ENCODE results near the gene LSM14A.

The LSM14A gene

DNA sequence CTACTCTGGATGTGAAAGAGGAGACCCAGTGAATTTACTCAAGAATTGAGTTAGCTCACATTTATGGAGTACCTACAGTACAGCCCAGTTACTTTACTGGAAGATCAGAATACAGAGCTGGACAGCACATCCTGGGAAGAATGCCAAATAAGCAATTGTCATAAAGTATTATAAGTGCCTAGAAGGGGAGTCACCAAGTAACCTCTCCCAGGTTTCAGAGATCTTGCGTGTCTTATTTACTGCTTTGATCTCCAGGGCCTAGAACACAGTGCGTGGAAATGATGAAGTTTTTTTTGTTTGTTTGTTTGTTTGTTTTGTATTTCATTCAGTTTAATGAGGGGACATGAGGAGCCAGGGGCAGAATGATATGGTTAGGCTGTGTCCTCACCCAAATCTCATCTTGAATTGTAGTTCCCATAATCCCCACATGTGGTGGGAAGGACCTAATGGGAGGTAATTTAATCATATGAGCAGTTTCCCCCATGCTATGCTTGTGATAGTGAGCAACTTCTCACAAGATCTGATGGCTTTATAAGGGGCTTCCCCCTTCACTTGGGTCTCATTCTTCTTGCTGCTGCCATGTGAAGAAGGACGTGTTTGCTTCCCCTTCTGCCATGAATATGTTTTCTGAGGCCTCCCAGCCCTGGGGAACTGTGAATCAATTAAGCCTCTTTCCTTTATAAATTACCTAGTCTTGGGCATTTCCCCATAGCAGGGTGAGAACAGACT, 87.2 kb downstream of the LSM14A start:
- no peak for DNase-seq

GRCh38 chr19:34260771-34261173, 88.5 kb downstream of the LSM14A start:
- DNase-seq = no peak

GRCh38 chr19:34261334-34262109, 89.2 kb downstream of the LSM14A start:
- no peak for DNase-seq

- no peak for DNase-seq
These were observed 91.5 kb downstream of the LSM14A start for GRCh38 chr19:34263745-34264237.

- no peak for DNase-seq
These were observed 92.9 kb downstream of the LSM14A start for GRCh38 chr19:34265221-34265650.

DNA sequence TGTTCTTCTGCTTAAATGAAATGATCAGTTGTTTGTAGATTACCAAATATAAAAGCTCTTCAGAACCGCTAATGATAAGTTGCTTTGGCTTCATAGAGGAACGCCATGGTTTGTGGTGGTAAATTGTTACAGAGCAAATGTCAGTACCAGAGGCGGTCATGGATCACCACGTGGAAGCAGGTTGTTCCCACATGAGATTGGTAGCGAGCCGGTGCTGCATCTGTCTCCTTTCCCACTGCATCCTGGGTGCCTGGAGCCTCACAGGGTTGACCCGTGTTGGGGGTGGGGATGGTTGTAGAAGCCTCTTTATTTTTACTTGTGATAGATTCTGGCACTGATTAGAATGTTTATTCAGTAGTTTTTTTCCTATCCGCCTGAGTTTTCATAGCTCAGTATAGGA, 96.8 kb downstream of the LSM14A start:
- DNase-seq = no peak

DNA sequence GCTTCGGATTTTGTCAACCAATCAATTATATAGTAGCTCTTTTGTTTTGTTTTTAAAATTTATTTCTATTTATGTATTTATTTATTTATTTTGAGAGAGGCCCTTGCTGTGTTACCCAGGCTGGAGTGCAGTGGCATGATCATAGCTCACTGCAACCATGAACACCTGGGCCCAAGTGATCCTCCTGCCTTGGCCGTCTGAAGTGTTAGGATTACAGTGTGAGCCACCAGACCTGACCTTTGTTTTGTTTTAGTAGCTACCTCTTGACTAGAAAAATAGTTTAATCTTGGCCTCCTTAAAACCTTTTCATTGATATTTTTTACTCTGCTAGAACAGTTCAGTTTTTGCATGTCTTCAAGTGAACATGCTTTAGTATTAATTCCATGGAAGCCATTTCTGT, 97.2 kb downstream of the LSM14A start:
- DNase-seq = no peak

- DNase-seq = no peak
These were observed 97.8 kb downstream of the LSM14A start for GRCh38 chr19:34269968-34270621.

- no peak for DNase-seq
These were observed 100.8 kb downstream of the LSM14A start for GRCh38 chr19:34273121-34273520.

DNA sequence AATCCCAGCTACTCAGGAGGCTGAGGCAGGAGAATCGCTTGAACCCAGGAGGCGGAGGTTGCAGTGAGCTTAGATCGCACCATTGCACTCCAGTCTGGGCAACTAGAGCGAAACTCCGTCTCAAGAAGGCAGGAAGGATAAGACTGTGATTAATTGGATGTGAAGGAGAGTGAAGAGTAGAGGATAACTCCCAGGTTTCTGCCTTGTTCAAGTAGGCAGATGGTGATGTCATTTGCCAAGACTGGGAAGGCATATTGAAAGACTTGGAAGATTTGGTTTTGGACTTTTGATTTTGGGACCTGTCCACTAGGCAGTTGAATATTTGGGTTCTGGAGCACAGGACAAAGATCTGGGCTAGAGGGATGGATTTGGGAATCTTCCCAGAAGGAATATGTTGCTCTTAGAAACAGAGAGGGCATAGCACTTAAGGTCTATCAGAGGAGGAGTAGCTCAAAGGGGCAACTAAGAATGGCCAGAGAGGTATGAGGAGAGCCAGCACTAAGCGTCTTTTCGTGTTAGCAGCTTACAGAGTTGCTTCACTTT, 102.1 kb downstream of the LSM14A start:
- no peak for DNase-seq

- DNase-seq = no peak
These were observed 102.7 kb downstream of the LSM14A start for GRCh38 chr19:34274827-34275625.

- no peak for DNase-seq
These were observed 103.4 kb downstream of the LSM14A start for GRCh38 chr19:34275705-34276104.

DNA sequence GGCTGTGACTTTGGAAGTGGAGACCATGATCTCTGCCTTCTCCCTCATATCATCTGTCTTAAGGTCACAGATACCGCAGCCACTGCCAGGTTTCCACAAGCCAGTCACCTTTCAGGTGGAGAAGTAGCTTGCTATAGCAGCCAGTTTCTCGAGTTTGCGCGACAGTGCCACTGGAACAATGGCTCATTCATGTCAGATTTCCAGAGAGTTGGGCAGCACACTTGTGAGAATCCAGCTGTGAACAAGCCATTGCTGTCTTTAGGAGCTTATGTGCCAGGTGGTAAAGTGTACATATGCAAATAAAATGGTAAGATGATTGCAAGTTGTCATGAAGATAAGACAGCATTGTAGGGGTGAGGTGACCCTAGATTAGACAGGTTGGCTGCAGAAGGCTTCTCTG, 104.3 kb downstream of the LSM14A start:
- DNase-seq = no peak

GRCh38 chr19:34277244-34277643, 104.9 kb downstream of the LSM14A start:
- no peak for DNase-seq

DNA sequence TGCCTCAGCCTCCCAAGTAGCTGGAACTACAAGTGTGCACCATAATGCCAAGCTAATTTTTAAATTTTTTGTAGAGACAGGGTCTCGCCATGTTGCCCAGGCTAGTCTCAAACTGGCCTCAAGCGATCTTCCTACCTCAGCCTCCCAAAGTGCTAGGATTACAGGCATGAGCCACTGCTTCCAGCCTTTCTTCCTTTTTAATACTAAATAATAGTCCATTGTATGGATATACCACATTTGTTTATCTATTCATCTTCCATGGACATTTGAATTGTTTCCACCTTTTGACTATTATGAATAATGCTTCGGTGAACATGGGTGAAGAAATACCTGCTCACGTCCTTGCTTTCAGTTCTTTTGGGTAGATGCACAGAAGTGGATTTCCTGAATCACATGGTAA, 106.5 kb downstream of the LSM14A start:
- DNase-seq = no peak
